Progenitor cell of endocrine pancreas (in vitro differentiated cells): ENCODE measurements around the gene CALHM3. TPM values are rescaled to one million over a fixed set of nuclear protein-coding genes. Genes with fewer than 3 reads are reported as not detected.

Source experiments
- DNase-seq: peaks from one replicate; pipeline ENCODE4 v3.0.0; 2021; ENCODE audit warnings: low spot score; ENCODE audit not compliant: unreplicated experiment
- H3K27ac Mint-ChIP-seq: 2 replicates; pipeline ENCODE4 v1.8.0; 2021; ENCODE audit warnings: mild to moderate bottlenecking, moderate library complexity, mixed read lengths
- H3K27me3 Mint-ChIP-seq: 2 replicates; pipeline ENCODE4 v1.8.0; 2021; ENCODE audit warnings: mixed read lengths
- H3K36me3 Mint-ChIP-seq: 2 replicates; pipeline ENCODE4 v1.8.0; 2022; ENCODE audit warnings: mixed read lengths; ENCODE audit not compliant: insufficient read depth
- H3K4me1 Mint-ChIP-seq: 2 replicates; pipeline ENCODE4 v1.8.0; 2021; ENCODE audit warnings: low read depth, mixed read lengths
- H3K4me3 Mint-ChIP-seq: 2 replicates; pipeline ENCODE4 v1.8.0; 2021; ENCODE audit warnings: low read depth, mild to moderate bottlenecking, moderate library complexity, mixed read lengths
- H3K9me3 Mint-ChIP-seq: 2 replicates; pipeline ENCODE4 v1.8.0; 2021; ENCODE audit warnings: low read depth, mixed read lengths
- total RNA-seq: library from RNA; stranded (reverse); gene quantifications from 2 replicates; pipeline ENCODE4 v1.2.1, GENCODE V29; 2021
- TF ChIP-seq, protein P1 (sequence below): fragments of 200-600 bp; sonication (generic); IDR thresholded peaks from one replicate; pipeline ENCODE4 v1.5.0; 2021; ENCODE audit warnings: antibody characterized with exemption, mild to moderate bottlenecking; ENCODE audit not compliant: unreplicated experiment

Gene CALHM3
- total RNA-seq, 1 donor from 2014 or later: 0.41 TPM

- Mint-ChIP-seq H3K4me1 (no peaks in the 10 kb centered on the region), H3K27ac (no peak overlapping the region), H3K9me3 (no peaks in the 10 kb centered on the region), H3K4me3 (no peak overlapping the region), H3K27me3 (no peaks in the 10 kb centered on the region), H3K36me3 (peaks cover 24% of the 10 kb centered on the region)
- DNase-seq: no peak
- TF ChIP-seq, protein P1, sequence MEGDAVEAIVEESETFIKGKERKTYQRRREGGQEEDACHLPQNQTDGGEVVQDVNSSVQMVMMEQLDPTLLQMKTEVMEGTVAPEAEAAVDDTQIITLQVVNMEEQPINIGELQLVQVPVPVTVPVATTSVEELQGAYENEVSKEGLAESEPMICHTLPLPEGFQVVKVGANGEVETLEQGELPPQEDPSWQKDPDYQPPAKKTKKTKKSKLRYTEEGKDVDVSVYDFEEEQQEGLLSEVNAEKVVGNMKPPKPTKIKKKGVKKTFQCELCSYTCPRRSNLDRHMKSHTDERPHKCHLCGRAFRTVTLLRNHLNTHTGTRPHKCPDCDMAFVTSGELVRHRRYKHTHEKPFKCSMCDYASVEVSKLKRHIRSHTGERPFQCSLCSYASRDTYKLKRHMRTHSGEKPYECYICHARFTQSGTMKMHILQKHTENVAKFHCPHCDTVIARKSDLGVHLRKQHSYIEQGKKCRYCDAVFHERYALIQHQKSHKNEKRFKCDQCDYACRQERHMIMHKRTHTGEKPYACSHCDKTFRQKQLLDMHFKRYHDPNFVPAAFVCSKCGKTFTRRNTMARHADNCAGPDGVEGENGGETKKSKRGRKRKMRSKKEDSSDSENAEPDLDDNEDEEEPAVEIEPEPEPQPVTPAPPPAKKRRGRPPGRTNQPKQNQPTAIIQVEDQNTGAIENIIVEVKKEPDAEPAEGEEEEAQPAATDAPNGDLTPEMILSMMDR: no peak
Measured at GRCh38 chr10:103445767-103446567, 33.1 kb downstream of the CALHM3 start.

DNA sequence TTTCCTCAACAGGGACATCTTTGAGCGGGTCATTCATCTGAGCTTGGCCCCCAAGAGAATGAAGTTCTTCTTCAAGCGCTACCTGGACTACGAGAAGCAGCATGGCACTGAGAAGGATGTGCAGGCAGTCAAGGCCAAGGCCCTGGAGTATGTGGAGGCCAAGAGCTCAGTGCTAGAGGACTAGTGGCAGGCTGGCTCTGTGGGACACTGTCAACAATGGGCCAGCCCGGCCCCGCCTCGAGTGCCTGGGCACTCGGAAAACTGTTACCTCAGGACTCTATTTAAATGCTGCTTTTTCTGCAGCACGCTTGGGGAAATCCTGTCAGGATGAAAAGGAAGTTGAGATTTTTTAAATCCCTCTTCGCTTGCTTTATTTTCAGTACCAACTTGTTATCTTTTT lies 33.7 kb downstream of the CALHM3 start:
- DNase-seq: no peak
- no peak overlapping the region for H3K27ac Mint-ChIP-seq
- H3K27me3 Mint-ChIP-seq: no peaks in the 10 kb centered on the region
- TF ChIP-seq, protein P1: no peak
- no peaks in the 10 kb centered on the region for H3K9me3 Mint-ChIP-seq
- H3K4me1 Mint-ChIP-seq: no peaks in the 10 kb centered on the region
- H3K4me3 Mint-ChIP-seq: no peak overlapping the region
- peaks cover 24% of the 10 kb centered on the region for H3K36me3 Mint-ChIP-seq

DNA sequence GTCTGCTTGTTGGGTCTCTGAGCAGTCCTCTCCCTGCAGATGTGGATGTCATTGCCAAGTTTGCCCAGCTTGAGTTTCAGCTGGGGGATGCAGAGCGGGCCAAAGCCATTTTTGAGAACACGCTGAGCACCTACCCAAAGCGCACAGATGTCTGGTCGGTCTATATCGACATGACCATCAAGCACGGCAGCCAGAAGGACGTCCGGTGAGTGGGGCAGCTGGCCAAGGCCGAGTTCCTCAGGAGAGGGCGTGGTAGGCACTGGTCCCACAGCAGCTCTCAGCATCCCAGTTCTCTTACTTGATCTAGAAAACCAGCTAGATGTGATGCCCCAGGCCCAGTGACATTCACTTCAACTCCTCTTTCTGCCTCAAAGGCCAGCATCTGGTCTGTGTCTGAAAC lies 34.6 kb downstream of the CALHM3 start:
- no peaks in the 10 kb centered on the region for H3K27me3 Mint-ChIP-seq
- TF ChIP-seq, protein P1: no peak
- H3K36me3 Mint-ChIP-seq: peaks cover 30% of the 10 kb centered on the region
- H3K27ac Mint-ChIP-seq: no peak overlapping the region
- H3K9me3 Mint-ChIP-seq: no peaks in the 10 kb centered on the region
- DNase-seq: no peak
- peaks cover 7% of the 10 kb centered on the region for H3K4me1 Mint-ChIP-seq
- H3K4me3 Mint-ChIP-seq: no peak overlapping the region

- DNase-seq: no peak
- H3K9me3 Mint-ChIP-seq: no peaks in the 10 kb centered on the region
- H3K4me3 Mint-ChIP-seq: no peak overlapping the region
- H3K27ac Mint-ChIP-seq: no peak overlapping the region
- H3K4me1 Mint-ChIP-seq: peaks cover 7% of the 10 kb centered on the region
- peaks cover 27% of the 10 kb centered on the region for H3K36me3 Mint-ChIP-seq
- TF ChIP-seq, protein P1: no peak
- H3K27me3 Mint-ChIP-seq: no peaks in the 10 kb centered on the region
Measured at GRCh38 chr10:103443475-103444185, 35.4 kb downstream of the CALHM3 start.

- H3K4me3 Mint-ChIP-seq: no peak overlapping the region
- no peaks in the 10 kb centered on the region for H3K9me3 Mint-ChIP-seq
- peaks cover 7% of the 10 kb centered on the region for H3K4me1 Mint-ChIP-seq
- DNase-seq: no peak
- H3K36me3 Mint-ChIP-seq: peaks cover 28% of the 10 kb centered on the region
- H3K27ac Mint-ChIP-seq: peak overlapping the region; percentile 33
- no peaks in the 10 kb centered on the region for H3K27me3 Mint-ChIP-seq
- TF ChIP-seq, protein P1: no peak
Measured at GRCh38 chr10:103442031-103442461, 37.0 kb downstream of the CALHM3 start.
